Measurements from ENCODE around the gene SFR1. TPM values are rescaled to one million over a fixed set of nuclear protein-coding genes. Genes with fewer than 3 reads are reported as not detected.

Gene SFR1, protein sequence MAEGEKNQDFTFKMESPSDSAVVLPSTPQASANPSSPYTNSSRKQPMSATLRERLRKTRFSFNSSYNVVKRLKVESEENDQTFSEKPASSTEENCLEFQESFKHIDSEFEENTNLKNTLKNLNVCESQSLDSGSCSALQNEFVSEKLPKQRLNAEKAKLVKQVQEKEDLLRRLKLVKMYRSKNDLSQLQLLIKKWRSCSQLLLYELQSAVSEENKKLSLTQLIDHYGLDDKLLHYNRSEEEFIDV
- total RNA-seq (1 to 10 TPM in 4 of 5 donors, under 1 TPM in 1; 0.58 to 8.8 (median 1.8) TPM), polyA plus RNA-seq (10 to 100 TPM in 1 of 3 donors, 1 to 10 TPM in 2; 6.0 to 13.1 (median 7.5) TPM)
- long read RNA-seq, donor 1, result 0 reads
- long read RNA-seq, donor 2, partial matches to known transcripts, result 0 of 1 reads
- long read RNA-seq, donor 2, other reads (novel, unspliced or antisense), result 0 of 1 reads
- long read RNA-seq, donor 3, partial matches to known transcripts, result 0 of 2 reads
- long read RNA-seq, donor 3, other reads (novel, unspliced or antisense), result 0 of 2 reads
- long read RNA-seq, donor 4, result 0 reads
- long read RNA-seq, donor 5, partial matches to known transcripts, result 0 of 2 reads
- long read RNA-seq, donor 5, other reads (novel, unspliced or antisense), result 0 of 2 reads
- long read RNA-seq, donor 6, partial matches to known transcripts, result 0 of 7 reads
- long read RNA-seq, donor 6, other reads (novel, unspliced or antisense), result 0 of 7 reads
- long read RNA-seq, donor 7, partial matches to known transcripts, result 0 of 1 reads
- long read RNA-seq, donor 7, other reads (novel, unspliced or antisense), result 0 of 1 reads
- long read RNA-seq, donor 8, partial matches to known transcripts, result 0 of 1 reads
- long read RNA-seq, donor 8, other reads (novel, unspliced or antisense), result 0 of 1 reads
- long read RNA-seq, donor 9, partial matches to known transcripts, result 0 of 4 reads
- long read RNA-seq, donor 9, other reads (novel, unspliced or antisense), result 0 of 4 reads
- long read RNA-seq, donor 10, result 0 reads

DNA sequence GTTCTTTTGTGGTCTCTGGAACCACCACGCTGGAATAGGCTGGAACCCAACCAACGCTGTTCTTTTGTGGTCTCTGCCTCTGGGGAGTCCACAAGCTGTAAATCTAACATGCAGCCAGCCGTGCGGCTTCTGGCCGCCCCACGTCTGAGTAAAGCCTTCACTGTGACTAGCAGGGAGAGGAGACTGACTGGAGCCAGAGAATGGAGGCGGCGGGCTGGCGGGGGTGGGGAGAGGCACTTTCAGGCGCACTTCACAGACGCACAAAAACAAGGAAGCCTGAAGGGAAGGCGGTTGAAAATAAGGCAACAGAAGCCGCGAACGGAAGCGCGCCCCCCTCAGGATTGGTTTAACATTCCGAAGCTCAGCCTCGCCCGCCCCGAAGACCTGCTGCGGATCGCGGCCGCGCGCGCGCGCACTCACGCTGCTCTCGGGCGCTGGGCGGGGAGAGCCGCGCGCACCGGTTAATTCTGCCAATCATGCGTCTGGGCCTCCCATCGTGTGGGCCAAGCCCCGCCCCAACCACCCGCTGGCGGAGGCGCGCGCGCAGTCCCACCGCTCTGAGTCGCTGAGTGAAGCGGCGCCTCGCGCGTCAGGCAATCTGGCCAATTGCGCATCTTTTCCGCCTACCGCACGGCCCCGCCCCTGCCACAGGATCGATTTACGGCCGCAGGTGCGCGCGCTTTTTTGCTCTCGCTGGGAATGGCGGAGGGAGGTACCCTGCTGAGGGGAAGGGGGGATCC, at the start of gene SFR1:
TSS of gene SFR1 (plus strand) at position 687 of the 740 bp plus-strand sequence. CDS start at position 700, 13 bp downstream.
- DNase-seq, result peak; percentile 100
- intact Hi-C loops (cut with DNase I; ENCODE audit: low total_unique reads), result no loop called here
- Histone ChIP-seq H3K4me1 (peaks cover 7 to 23% (median 12%) of the 10 kb centered on the region in 4 donors), H3K4me3 (peak within 1 kb of the TSS; percentile 67 to 80 (median 76)), H3K27me3 (no peaks in the 10 kb centered on the region), H3K27ac (peak within 1 kb of the TSS; percentile 97 to 100 (median 98)), H3K36me3 (peaks cover 6 to 9% (median 7%) of the 10 kb centered on the region in 4 donors), H3K9me3 (no peaks in the 10 kb centered on the region)
- TF ChIP-seq EP300 (IDR thresholded peaks at IDR 0.05), result no peak
- TF ChIP-seq, protein P1, sequence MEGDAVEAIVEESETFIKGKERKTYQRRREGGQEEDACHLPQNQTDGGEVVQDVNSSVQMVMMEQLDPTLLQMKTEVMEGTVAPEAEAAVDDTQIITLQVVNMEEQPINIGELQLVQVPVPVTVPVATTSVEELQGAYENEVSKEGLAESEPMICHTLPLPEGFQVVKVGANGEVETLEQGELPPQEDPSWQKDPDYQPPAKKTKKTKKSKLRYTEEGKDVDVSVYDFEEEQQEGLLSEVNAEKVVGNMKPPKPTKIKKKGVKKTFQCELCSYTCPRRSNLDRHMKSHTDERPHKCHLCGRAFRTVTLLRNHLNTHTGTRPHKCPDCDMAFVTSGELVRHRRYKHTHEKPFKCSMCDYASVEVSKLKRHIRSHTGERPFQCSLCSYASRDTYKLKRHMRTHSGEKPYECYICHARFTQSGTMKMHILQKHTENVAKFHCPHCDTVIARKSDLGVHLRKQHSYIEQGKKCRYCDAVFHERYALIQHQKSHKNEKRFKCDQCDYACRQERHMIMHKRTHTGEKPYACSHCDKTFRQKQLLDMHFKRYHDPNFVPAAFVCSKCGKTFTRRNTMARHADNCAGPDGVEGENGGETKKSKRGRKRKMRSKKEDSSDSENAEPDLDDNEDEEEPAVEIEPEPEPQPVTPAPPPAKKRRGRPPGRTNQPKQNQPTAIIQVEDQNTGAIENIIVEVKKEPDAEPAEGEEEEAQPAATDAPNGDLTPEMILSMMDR (IDR thresholded peaks at IDR 0.05), result peak in 5 of 7 experiments; percentile 40 to 73 (median 50)
- peak; percentile 92 for TF ChIP-seq POLR2AphosphoS5 (IDR thresholded peaks at IDR 0.05)
- peak in 2 of 4 donors; percentile 19 to 69 for TF ChIP-seq POLR2A (IDR thresholded peaks at IDR 0.05)
- WGBS, 5 donors, result 0% methylated on average over 41 to 67 of the region's 67 CpGs

DNA sequence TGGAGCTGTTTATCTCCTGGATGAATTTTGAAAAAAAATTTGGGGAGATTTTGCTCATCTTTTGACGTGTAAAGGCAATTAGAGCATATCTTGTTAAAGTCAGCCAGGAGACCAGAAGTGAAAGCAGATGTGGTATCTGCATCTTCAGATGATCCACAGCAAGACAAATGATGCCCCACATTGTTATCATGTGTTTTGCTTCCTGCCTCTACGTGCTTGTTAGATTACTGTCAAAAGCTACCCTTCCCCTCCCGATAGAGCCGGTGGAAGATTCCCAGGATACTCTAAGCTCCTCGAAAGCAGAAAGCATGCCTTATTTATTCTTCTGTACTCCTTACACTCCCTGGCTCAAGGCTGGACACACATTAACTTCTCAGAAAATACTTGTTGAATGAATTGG, 49.2 kb upstream of the SFR1 start:
- no peak overlapping the region for H3K27ac ChIP-seq
- no peaks in the 10 kb centered on the region for H3K9me3 ChIP-seq
- no peak for TF ChIP-seq EP300 (IDR thresholded peaks at IDR 0.05)
- no peak for TF ChIP-seq POLR2AphosphoS5 (IDR thresholded peaks at IDR 0.05)
- TF ChIP-seq, protein P1 (IDR thresholded peaks at IDR 0.05), result no peak
- no peak for TF ChIP-seq POLR2A (IDR thresholded peaks at IDR 0.05)
- WGBS, 5 donors, result 53 to 70% (median 63%) methylated on average over 5 of the region's 5 CpGs
- no peaks in the 10 kb centered on the region for H3K27me3 ChIP-seq
- no peak for DNase-seq
- H3K36me3 ChIP-seq, result no peaks in the 10 kb centered on the region
- intact Hi-C loops (cut with DNase I; ENCODE audit: low total_unique reads), result no loop called here
- H3K4me3 ChIP-seq, result no peak overlapping the region
- peaks cover 0 to 7% (median 0%) of the 10 kb centered on the region in 4 donors for H3K4me1 ChIP-seq

DNA sequence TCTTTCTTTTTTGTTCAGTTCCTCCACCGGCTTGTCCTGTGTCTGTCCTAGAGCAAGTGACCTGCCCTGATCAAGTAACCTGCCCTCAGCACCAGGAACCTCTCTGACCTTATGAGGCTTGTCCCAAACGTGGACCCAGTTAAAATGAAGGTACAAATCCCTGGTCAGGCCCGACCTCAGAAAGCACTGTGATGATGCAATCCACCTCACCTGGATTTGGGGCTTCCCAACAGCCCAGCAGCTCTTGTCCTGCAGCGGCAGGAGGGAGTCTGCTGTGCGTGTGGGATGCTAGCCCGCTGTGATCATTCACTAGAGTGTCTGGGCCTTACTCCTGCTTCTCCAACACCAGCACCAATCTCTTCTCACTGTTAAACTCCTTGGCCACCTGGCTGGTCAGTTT, 47.5 kb upstream of the SFR1 start:
- no peak overlapping the region for H3K4me3 ChIP-seq
- DNase-seq, result no peak
- no peak overlapping the region for H3K27ac ChIP-seq
- H3K9me3 ChIP-seq, result no peaks in the 10 kb centered on the region
- WGBS, 5 donors, result 80 to 89% (median 84%) methylated on average over 6 of the region's 6 CpGs
- H3K27me3 ChIP-seq, result no peaks in the 10 kb centered on the region
- H3K36me3 ChIP-seq, result no peaks in the 10 kb centered on the region
- TF ChIP-seq, protein P1 (IDR thresholded peaks at IDR 0.05), result no peak
- TF ChIP-seq POLR2AphosphoS5 (IDR thresholded peaks at IDR 0.05) (no peak), POLR2A (IDR thresholded peaks at IDR 0.05) (no peak), EP300 (IDR thresholded peaks at IDR 0.05) (no peak)
- intact Hi-C loops (cut with DNase I; ENCODE audit: low total_unique reads), result no loop called here
- H3K4me1 ChIP-seq, result peaks cover 0 to 7% (median 0%) of the 10 kb centered on the region in 4 donors
